Endothelial cell of umbilical vein (primary cell): ENCODE results near the gene TMEM43. TPM values are rescaled to one million over a fixed set of nuclear protein-coding genes. Genes with fewer than 3 reads are reported as not detected.

Experiments used
- BruUV-seq: library from RNA; stranded (reverse); fragments of 400-500 nt; replicated peaks from 2 replicates; lab custom pipeline; 2021; lab: Mats Ljungman, UMichigan
- CTCF ChIA-PET: fragments of 300-600, 350-600 bp; sonication (Branson Sonifier 250); formaldehyde crosslinking; loops from one replicate; lab custom pipeline; 2021; ENCODE audit warnings: antibody characterized with exemption, inconsistent platforms; lab: Charles Lee
- POLR2A ChIA-PET: fragments of 300-600, 350-600 bp; sonication (Branson Sonifier 250); formaldehyde crosslinking; loops from one replicate; lab custom pipeline; 2021; ENCODE audit warnings: antibody characterized with exemption, inconsistent platforms; lab: Charles Lee
- DNase-seq: peaks from one replicate; pipeline ENCODE4 v3.0.0-alpha.2; 2011; ENCODE audit warnings: low read depth, low spot score
- FAIRE-seq: peaks from 2 replicates; lab custom pipeline; 2011; peaks lifted over from hg19 to GRCh38; lab: Jason Lieb, UNC
- H2AFZ ChIP-seq: 2 replicates; pipeline ENCODE4 v1.6.0; 2012; ENCODE audit warnings: low read depth, low read length, control low read depth, inconsistent platforms
- H3K27ac ChIP-seq: 2 replicates; pipeline ENCODE4 v1.5.1; 2011; ENCODE audit warnings: low read depth, mild to moderate bottlenecking, control low read depth, low read length, moderate library complexity; ENCODE audit not compliant: insufficient read depth
- H3K27me3 ChIP-seq, 2 experiments: 2 replicates each; pipeline versions ENCODE4 v1.6.0 to v1.6.1; 2011; ENCODE audit warnings: low read length in 2 of 2, mixed read lengths in 1 of 2; ENCODE audit not compliant: control insufficient read depth in 2 of 2, insufficient read depth in 2 of 2
- H3K36me3 ChIP-seq, 2 experiments: 2 replicates in 1 of 2; 3 replicates in 1 of 2; pipeline ENCODE4 v1.5.1; 2011; ENCODE audit warnings: low read length in 2 of 2, mild to moderate bottlenecking in 1 of 2, moderate library complexity in 1 of 2; ENCODE audit not compliant: control insufficient read depth in 2 of 2, insufficient read depth in 2 of 2; ENCODE audit errors: extremely low read depth in 1 of 2
- H3K4me1 ChIP-seq: 3 replicates; pipeline ENCODE4 v1.5.1; 2011; ENCODE audit warnings: mild to moderate bottlenecking, low read length; ENCODE audit not compliant: control insufficient read depth, insufficient read depth; ENCODE audit errors: extremely low read depth
- H3K4me2 ChIP-seq: 2 replicates; pipeline ENCODE4 v1.6.1; 2011; ENCODE audit warnings: low read length, control low read depth, mixed read lengths; ENCODE audit not compliant: insufficient read depth
- H3K4me3 ChIP-seq, 3 experiments: fragments of 200-600 bp in 1 of 3; sonication (generic), shearing (Covaris generic) in 1 of 3; replicated peaks in 1 of 3; 2 replicates each; pipeline ENCODE4 v1.5.1; 2011 to 2016; ENCODE audit warnings: control low read depth in 3 of 3, low read length in 3 of 3, mild to moderate bottlenecking in 2 of 3, inconsistent platforms in 1 of 3, low read depth in 1 of 3, moderate library complexity in 1 of 3; ENCODE audit not compliant: insufficient read depth in 1 of 3
- H3K79me2 ChIP-seq: 2 replicates; pipeline ENCODE4 v1.6.0; 2012; ENCODE audit warnings: low read length, inconsistent platforms; ENCODE audit not compliant: control insufficient read depth, insufficient read depth
- H3K9ac ChIP-seq: replicated peaks from 2 replicates; pipeline ENCODE3; 2011; ENCODE audit warnings: low read length, control low read depth; ENCODE audit not compliant: insufficient read depth; ENCODE audit errors: extremely low read depth
- H3K9me1 ChIP-seq: replicated peaks from 3 replicates; pipeline ENCODE4 v1.6.0; 2011; ENCODE audit warnings: mild to moderate bottlenecking, low read length; ENCODE audit not compliant: control insufficient read depth, insufficient read depth; ENCODE audit errors: extremely low read depth
- H3K9me3 ChIP-seq: replicated peaks from 2 replicates; pipeline ENCODE4 v1.5.1; 2012; ENCODE audit warnings: low read length, inconsistent platforms; ENCODE audit not compliant: control insufficient read depth, insufficient read depth
- H4K20me1 ChIP-seq: replicated peaks from 2 replicates; pipeline ENCODE3; 2011; ENCODE audit warnings: mild to moderate bottlenecking, low read length; ENCODE audit not compliant: control insufficient read depth, insufficient read depth; ENCODE audit errors: extremely low read depth
- EZH2 ChIP-seq: IDR thresholded peaks from 2 replicates; pipeline ENCODE4 v1.6.1; 2012; ENCODE audit warnings: borderline replicate concordance, low read depth, mild to moderate bottlenecking, moderate library complexity, low read length, inconsistent platforms; ENCODE audit not compliant: severe bottlenecking
- FOS ChIP-seq: IDR thresholded peaks from 2 replicates; pipeline ENCODE4 v1.6.1; 2011; ENCODE audit warnings: mild to moderate bottlenecking, low read length, moderate library complexity, borderline replicate concordance; ENCODE audit not compliant: insufficient read depth
- GATA2 ChIP-seq: IDR thresholded peaks from 2 replicates; pipeline ENCODE4 v1.7.0; 2011; ENCODE audit warnings: low read depth, mild to moderate bottlenecking, moderate library complexity, mixed read lengths, low read length; ENCODE audit not compliant: insufficient read length, insufficient read depth
- JUN ChIP-seq: IDR thresholded peaks from 2 replicates; pipeline ENCODE4 v1.6.1; 2011; ENCODE audit warnings: borderline replicate concordance, low read depth; ENCODE audit not compliant: insufficient read length, insufficient read depth
- MYC ChIP-seq: IDR thresholded peaks from one replicate; pipeline ENCODE4 v1.6.1; 2011; ENCODE audit warnings: mild to moderate bottlenecking, low read depth, low read length
- POLR2A ChIP-seq: IDR thresholded peaks from 2 replicates; pipeline ENCODE4 v1.6.1; 2012; ENCODE audit warnings: low read depth, mild to moderate bottlenecking, control low read depth, low read length
- POLR2AphosphoS5 ChIP-seq: IDR thresholded peaks from 2 replicates; pipeline ENCODE4 v1.6.1; 2012; ENCODE audit warnings: low read depth, mild to moderate bottlenecking, control low read depth, low read length, moderate library complexity; ENCODE audit not compliant: insufficient read depth
- dilution Hi-C: fragments of 300-500 bp; cut with MboI; formaldehyde crosslinking; loops from one replicate; pipeline ENCODE4 v1.15.0; 2019; ENCODE audit warnings: low sequenced_read_pairs; ENCODE audit not compliant: extremely low pct_ligation_motif_present
- intact Hi-C: fragments of 100-400 bp; cut with micrococcal nuclease; formaldehyde crosslinking; loops from one replicate; pipeline ENCODE4 v1.10.0; 2022
- polyA plus RNA-seq, 4 experiments: library from polyadenylated mRNA; depleted of rRNA in 3 of 4; stranded (reverse) in 3 of 4; unstranded in 1 of 4; fragments of >200 nt; gene quantifications; 2 replicates each; pipeline versions ENCODE4 v1.2.1 to v1.2.3, GENCODE V29; 2011 to 2012; ENCODE audit warnings: missing spikeins in 1 of 4
- total RNA-seq: library from RNA; stranded (reverse); gene quantifications from 2 replicates; pipeline ENCODE4 v1.2.3, GENCODE V29; 2021
- TF ChIP-seq, protein P1 (sequence below), 2 donors: IDR thresholded peaks; 1 replicate in 1 of 2; 2 replicates in 1 of 2; pipeline ENCODE4 v1.5.1; 2011; ENCODE audit warnings: low read length in 2 of 2, mild to moderate bottlenecking in 2 of 2, moderate library complexity in 2 of 2, control low read depth in 1 of 2, inconsistent platforms in 1 of 2, low read depth in 1 of 2; ENCODE audit not compliant: insufficient read depth in 1 of 2; ENCODE audit errors: extremely low read depth in 1 of 2
- TF ChIP-seq, protein P2 (sequence below): IDR thresholded peaks from 2 replicates; pipeline ENCODE4 v1.6.1; 2011; ENCODE audit not compliant: insufficient read depth, insufficient read length

The TMEM43 gene
- total and polyA plus RNA-seq, 2 donors (not counting 3 experiments of a cell fraction or from before 2014, with no cell fraction given) = 80.6 to 119 TPM

DNA sequence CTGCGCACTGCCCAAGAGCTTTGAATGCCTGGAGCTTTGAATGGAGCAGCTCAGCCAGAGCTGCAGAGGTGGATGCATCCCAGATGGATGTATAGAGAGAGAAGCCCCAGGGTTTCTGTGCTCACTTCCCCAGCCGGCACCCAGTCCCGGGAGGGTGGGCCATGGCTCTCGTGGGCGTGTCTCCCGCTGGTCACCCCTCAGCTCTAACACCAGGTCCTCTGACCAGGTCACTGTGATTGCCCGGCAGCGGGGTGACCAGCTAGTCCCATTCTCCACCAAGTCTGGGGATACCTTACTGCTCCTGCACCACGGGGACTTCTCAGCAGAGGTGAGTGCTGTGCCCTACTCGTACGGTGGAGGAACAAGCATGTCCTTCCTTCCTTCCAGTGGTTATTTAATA is 10.7 kb downstream of the TMEM43 start:
- no peaks in the 10 kb centered on the region for H4K20me1 ChIP-seq
- H3K9me1 ChIP-seq = no peaks in the 10 kb centered on the region
- no peaks in the 10 kb centered on the region for H3K4me1 ChIP-seq
- no peak overlapping the region for H3K9ac ChIP-seq
- H3K4me3 ChIP-seq = no peak overlapping the region
- FAIRE-seq (no peak), DNase-seq (no peak)
- no peaks in the 10 kb centered on the region for H3K27me3 ChIP-seq
- intact Hi-C loops = no loop called here
- CTCF ChIA-PET = interaction anchor here (1.5 kb wide), 1 partner anchor 10 kb away, joined by 4 read pairs; no protein-coding TSS in a partner anchor
- dilution Hi-C loops = no loop called here
- TF ChIP-seq, protein P1, sequence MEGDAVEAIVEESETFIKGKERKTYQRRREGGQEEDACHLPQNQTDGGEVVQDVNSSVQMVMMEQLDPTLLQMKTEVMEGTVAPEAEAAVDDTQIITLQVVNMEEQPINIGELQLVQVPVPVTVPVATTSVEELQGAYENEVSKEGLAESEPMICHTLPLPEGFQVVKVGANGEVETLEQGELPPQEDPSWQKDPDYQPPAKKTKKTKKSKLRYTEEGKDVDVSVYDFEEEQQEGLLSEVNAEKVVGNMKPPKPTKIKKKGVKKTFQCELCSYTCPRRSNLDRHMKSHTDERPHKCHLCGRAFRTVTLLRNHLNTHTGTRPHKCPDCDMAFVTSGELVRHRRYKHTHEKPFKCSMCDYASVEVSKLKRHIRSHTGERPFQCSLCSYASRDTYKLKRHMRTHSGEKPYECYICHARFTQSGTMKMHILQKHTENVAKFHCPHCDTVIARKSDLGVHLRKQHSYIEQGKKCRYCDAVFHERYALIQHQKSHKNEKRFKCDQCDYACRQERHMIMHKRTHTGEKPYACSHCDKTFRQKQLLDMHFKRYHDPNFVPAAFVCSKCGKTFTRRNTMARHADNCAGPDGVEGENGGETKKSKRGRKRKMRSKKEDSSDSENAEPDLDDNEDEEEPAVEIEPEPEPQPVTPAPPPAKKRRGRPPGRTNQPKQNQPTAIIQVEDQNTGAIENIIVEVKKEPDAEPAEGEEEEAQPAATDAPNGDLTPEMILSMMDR (IDR thresholded peaks at IDR 0.05; ENCODE audit: extremely low read depth in 1 of 2, insufficient read depth in 1 of 2, low read depth in 1 of 2, low read length in 2 of 2) = no peak
- TF ChIP-seq MYC = no peak
- no peak for TF ChIP-seq EZH2
- TF ChIP-seq FOS = no peak
- TF ChIP-seq POLR2A = no peak
- no peak for TF ChIP-seq JUN
- TF ChIP-seq, protein P2, sequence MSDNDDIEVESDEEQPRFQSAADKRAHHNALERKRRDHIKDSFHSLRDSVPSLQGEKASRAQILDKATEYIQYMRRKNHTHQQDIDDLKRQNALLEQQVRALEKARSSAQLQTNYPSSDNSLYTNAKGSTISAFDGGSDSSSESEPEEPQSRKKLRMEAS = no peak
- no peak for TF ChIP-seq POLR2AphosphoS5
- no peak for TF ChIP-seq GATA2
- H3K4me2 ChIP-seq = no peak overlapping the region
- H3K27ac ChIP-seq = no peak overlapping the region
- H3K9me3 ChIP-seq = no peaks in the 10 kb centered on the region
- no TSS peak for BruUV-seq
- POLR2A ChIA-PET = no interaction called here
- no peak overlapping the region for H2AFZ ChIP-seq
- H3K36me3 ChIP-seq = peaks cover 8 to 73% of the 10 kb centered on the region in 2 experiments
- no peaks in the 10 kb centered on the region for H3K79me2 ChIP-seq
